Fibroblast of peridontal ligament (primary cell): ENCODE measurements around the gene ALPK3.

Experiments
- DNase-seq: peaks from one replicate; pipeline ENCODE4 v3.0.0-alpha.2; 2010; ENCODE audit errors: extremely low read depth

Gene ALPK3

DNA sequence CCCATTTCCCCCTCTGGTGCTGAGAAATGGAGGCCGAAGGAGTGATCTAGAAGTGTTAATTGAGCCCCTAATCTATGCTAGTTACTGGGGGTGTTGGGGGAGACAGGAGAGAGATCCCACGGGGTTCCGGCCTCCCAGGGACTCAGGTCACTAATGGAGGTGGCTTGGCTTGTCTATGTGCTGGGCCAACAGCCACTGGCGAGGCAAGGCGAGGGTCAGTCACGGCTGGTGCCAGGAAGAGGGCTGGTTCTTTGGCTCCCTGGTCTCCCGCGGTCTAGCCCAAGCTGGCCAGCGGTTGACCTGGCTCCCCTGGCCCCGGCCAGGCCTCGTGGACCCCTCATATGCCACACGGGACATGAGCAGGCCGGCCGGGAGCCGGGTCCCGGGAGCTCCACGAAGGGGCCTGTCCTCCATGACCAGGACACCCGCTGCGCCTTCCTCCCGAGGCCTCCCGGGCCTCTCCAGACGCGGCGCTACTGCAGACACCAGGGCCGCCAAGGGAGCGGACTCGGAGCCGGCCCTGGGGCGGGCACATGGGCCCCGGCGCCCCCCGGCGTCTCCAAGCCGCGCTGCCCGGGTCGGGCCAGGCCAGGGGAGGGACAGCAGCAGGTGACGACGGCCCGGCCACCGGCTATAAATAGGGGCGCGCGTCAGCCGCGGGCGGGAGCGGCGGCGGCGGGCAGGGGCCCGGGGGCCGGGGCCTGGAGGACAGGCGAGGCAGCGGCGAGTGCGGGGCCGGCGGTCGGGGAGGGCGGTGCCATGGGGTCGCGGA, at the start of gene ALPK3:
Gene ALPK3, plus strand, starts transcription at position 663 of the 772 bp plus-strand sequence. Its CDS starts 97 bp downstream, at position 760.
- DNase-seq = no peak

DNA sequence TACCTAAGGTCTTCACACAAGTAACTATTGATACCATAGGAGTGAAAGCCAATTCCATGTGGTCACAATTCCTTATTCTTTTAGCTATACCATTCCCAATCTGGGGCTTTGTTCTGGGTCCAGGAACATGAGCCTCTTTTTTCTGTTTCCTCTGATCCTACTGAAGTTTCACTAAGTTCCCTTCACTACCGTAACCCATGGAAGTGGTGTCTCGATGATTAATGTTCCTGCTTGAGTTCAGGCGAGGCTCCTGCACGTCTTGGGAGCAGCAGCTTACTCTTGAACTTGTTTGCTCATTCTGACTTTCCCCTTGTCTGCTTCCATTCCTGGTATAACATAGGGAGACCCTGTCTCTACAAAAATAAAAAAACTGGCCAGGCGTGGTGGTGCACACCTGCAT, 45.1 kb upstream of the ALPK3 start:
- DNase-seq = no peak

- no peak for DNase-seq
Observed at GRCh38 chr15:84772467-84772866, 44.7 kb upstream of the ALPK3 start.

GRCh38 chr15:84773716-84774115, 43.4 kb upstream of the ALPK3 start:
- DNase-seq = no peak

- no peak for DNase-seq
Observed at GRCh38 chr15:84775867-84776449, 41.2 kb upstream of the ALPK3 start.

DNA sequence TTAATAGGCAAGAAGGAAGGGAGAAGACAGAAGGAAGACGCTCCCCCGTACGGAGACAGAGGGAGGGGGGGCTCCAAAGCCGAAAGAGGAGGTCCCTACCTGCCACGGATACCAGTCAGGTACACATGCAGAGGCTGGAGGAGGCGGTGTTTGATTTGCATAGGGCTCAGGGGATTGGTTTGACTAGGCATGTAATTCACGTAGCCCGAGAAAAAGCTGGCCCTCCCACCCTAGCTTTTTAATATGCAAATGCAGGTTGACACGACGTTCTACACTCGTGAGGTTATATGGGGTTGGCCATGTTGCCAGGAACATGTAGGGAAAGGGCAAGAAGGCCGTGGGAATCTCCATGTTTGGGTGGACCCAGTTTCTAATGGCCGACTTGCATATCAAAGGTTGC, 39.0 kb upstream of the ALPK3 start:
- DNase-seq = no peak

- DNase-seq = no peak
Observed at GRCh38 chr15:84780492-84780891, 36.7 kb upstream of the ALPK3 start.

- DNase-seq = peak; percentile 56
Observed at GRCh38 chr15:84781495-84781894, 35.7 kb upstream of the ALPK3 start.

DNA sequence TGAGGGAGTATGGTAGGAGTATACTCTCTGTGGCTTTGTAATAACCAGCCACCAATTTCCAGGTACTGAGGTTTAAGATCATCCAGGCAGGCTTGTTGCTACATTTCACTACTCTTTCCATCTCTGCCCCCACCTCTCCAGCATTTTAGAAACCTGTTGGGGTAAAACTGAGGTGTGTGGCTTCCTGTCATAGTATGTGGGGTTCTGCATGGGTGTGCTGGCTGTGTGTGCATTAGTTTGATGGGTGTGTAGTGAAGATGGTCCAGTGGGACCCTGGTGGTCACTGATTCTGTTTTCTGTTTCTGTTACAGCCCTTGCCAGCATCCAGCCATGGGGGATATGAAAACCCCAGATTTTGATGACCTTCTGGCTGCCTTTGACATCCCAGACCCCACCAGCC, 34.8 kb upstream of the ALPK3 start:
- DNase-seq = no peak

DNA sequence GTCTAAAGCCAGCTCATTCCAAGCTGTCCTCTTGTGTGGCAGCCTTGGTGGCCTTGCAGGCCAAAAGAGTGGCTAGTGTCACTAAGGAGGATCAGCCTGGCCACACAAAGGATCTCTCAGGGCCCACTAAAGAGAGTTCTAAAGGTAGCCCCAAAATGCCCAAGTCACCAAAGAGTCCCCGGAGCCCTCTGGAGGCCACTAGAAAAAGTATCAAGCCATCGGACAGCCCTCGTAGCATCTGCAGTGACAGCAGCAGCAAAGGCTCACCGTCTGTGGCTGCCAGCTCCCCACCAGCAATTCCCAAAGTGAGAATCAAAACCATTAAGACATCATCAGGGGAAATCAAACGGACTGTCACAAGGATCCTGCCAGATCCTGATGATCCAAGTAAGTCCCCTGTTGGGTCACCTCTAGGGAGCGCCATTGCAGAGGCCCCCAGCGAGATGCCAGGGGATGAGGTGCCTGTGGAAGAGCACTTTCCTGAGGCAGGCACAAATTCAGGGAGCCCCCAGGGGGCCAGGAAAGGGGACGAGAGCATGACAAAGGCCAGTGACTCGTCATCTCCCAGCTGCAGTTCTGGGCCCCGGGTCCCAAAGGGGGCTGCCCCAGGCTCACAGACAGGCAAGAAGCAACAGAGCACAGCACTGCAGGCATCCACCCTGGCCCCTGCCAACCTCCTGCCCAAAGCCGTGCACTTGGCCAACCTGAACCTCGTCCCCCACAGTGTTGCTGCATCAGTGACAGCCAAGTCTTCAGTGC, 33.5 kb upstream of the ALPK3 start:
- DNase-seq = no peak

DNA sequence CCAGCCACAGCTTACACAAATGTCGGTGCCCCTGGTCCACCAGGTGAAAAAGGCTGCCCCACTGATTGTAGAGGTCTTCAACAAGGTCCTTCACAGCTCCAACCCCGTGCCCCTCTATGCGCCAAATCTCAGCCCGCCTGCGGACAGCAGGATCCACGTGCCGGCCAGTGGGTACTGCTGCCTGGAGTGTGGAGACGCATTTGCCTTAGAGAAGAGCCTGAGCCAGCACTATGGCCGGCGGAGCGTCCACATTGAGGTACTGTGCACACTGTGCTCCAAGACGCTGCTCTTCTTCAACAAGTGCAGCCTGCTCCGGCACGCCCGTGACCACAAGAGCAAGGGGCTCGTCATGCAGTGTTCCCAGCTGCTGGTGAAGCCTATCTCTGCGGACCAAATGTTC, 32.9 kb upstream of the ALPK3 start:
- no peak for DNase-seq

- no peak for DNase-seq
Observed at GRCh38 chr15:84785053-84785452, 32.1 kb upstream of the ALPK3 start.

DNA sequence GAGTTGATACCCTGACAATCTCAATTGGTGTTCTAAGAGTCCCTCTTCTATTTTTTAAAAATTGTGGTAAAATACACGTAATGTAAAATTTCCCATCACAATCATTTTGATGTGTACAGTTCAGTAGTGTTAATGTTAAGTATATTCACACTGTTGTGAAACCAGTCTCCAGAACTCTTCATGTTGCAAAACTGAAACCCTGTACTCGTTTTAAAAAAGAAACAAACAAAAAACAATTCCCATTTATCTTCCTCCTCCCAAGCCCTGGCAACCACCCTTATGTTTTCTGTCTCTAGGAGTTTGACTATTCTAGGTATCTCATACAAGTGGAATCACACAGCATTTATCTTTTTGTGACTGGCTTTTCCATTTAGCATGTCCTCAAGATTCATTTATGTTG, 28.7 kb upstream of the ALPK3 start:
- DNase-seq = peak; percentile 24

- no peak for DNase-seq
Observed at GRCh38 chr15:84789762-84790161, 27.4 kb upstream of the ALPK3 start.

DNA sequence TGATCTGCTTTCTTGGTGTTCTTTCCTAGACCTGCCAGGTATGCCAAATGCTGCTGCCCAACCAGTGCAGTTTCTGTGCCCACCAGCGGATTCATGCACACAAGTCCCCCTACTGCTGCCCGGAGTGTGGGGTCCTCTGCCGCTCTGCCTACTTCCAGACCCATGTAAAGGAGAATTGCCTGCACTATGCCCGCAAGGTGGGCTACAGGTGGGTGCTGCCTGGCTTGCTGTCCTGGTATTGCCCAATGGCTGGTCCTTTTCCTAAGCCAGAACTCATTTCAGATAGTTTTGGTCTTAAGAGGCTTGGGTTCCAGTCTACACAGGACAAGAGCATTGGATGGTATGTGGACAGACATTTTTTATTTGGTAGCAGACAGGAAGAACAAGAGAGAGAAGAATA, 26.5 kb upstream of the ALPK3 start:
- DNase-seq = no peak

DNA sequence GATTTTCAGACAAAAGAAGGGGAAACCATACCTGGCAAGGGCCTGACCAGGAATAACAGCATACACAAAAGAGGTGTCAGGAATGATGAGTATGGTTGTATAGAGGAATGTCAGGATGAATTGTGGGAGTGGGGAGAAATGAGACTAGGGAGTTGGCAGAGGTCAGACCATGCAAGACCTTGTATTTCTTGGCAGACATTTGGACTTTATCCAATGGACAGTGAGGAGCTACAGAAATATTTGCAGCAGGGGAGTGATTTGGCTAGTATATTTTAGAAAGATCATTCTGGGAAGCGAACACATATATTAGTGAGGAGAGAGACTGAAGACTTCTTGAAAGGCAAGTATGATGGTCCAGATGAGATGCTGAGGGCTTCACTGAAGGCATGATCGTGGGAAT, 25.4 kb upstream of the ALPK3 start:
- peak; percentile 26 for DNase-seq

GRCh38 chr15:84793431-84794161, 23.6 kb upstream of the ALPK3 start:
- no peak for DNase-seq

DNA sequence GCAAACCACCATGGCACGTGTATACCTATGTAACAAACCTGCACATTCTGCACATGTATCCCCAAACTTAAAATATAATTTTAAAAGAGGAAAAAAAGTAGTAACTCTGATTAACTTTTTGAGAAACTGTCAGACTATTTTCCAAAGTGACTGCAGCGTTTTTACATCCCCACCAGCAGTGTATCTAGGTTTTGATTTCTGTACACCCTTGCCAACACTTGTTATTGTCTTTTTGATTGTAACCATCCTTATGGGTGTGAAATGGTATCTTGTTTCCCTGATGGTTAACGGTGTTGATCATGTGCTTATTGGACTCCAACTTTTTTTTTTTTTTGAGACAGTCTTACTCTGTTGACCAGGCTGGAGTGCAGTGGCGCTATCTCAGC, 23.0 kb upstream of the ALPK3 start:
- no peak for DNase-seq

GRCh38 chr15:84795186-84795585, 22.0 kb upstream of the ALPK3 start:
- DNase-seq = peak; percentile 40

- peak; percentile 78 for DNase-seq
Observed at GRCh38 chr15:84797212-84797611, 19.9 kb upstream of the ALPK3 start.

DNA sequence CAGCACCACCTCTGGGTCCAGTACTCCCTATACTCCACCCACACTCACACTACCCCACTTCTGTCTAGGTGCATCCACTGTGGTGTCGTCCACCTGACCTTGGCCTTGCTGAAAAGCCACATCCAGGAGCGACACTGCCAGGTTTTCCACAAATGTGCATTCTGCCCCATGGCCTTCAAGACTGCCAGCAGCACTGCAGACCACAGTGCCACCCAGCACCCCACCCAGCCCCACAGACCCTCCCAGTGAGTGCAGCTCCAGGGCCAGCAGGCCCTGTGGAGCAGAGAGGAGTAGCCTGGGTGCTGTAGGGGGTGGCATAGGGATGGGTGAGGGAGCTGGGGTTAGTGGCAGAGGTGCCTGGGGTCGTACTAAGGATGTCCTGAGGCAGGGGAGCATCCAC, 19.4 kb upstream of the ALPK3 start:
- DNase-seq = no peak

DNA sequence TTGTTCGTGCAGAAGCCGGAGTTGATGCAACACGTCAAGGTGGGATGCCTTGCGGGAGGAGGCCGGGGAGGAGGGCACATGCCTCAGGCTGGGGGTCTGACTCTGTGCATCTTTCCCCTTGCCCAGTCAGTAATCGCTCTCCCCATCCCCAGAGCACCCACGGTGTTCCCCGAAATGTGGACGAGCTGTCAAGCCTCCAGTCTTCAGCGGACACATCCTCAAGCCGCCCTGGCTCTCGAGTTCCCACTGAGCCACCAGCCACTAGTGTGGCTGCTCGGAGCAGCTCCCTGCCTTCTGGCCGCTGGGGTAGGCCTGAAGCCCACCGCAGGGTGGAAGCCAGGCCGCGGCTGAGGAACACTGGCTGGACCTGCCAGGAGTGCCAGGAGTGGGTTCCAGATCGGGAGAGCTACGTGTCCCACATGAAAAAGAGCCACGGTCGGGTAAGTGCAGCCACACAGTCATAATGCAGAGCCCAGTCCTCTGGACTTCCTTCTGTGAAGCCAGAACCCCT, 18.7 kb upstream of the ALPK3 start:
- no peak for DNase-seq
